Right lobe of liver (tissue), 4 donors: ENCODE data around the gene XRRA1.

Experiments used
- POLR2A ChIP-seq: fragments of 450-650 bp; IDR thresholded peaks from one replicate; pipeline ENCODE4 v1.6.1; 2017; ENCODE audit warnings: antibody characterized with exemption, mild to moderate bottlenecking
- TF ChIP-seq, protein P1 (sequence below), 4 donors: fragments of 200-600 bp in 3 of 4; fragments of 450-650 bp in 1 of 4; IDR thresholded peaks; one replicate each; pipeline versions ENCODE4 v1.5.1 to v1.8.0; 2016 to 2022; ENCODE audit warnings: antibody characterized with exemption in 4 of 4, mild to moderate bottlenecking in 2 of 4
- donor health status: DM: no; HTN: no; CAD: no.
- donor health status: DM: no; HTN: no; CAD: no.
- donor health status: DM: no; HTN: yes; CAD: no.

DNA sequence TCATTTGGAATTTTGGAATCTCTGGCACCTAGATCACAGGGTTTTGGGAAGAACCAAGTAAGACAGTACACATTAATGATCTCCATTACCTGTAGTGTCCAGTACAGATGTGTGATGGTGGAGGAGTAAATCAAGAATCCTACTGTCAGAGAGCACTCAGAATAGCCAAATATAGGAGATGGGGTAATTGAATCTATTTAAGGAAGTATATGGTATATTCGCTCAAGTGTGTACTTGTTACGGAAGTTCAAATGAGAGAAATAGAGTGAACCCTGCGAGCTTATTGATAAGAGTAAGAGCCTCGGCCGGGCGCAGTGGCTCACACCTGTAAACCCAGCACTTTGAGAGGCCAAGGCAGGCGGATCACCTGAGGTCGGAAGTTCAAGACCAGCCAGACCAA, 2.3 kb upstream of the XRRA1 start:
- TF ChIP-seq, protein P1, sequence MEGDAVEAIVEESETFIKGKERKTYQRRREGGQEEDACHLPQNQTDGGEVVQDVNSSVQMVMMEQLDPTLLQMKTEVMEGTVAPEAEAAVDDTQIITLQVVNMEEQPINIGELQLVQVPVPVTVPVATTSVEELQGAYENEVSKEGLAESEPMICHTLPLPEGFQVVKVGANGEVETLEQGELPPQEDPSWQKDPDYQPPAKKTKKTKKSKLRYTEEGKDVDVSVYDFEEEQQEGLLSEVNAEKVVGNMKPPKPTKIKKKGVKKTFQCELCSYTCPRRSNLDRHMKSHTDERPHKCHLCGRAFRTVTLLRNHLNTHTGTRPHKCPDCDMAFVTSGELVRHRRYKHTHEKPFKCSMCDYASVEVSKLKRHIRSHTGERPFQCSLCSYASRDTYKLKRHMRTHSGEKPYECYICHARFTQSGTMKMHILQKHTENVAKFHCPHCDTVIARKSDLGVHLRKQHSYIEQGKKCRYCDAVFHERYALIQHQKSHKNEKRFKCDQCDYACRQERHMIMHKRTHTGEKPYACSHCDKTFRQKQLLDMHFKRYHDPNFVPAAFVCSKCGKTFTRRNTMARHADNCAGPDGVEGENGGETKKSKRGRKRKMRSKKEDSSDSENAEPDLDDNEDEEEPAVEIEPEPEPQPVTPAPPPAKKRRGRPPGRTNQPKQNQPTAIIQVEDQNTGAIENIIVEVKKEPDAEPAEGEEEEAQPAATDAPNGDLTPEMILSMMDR (IDR thresholded peaks at IDR 0.05): no peak
- TF ChIP-seq POLR2A: no peak
